Dermis blood vessel endothelial cell (primary cell): Measurements from ENCODE around the gene PPIP5K1. TPM values are rescaled to one million over a fixed set of nuclear protein-coding genes. Genes with fewer than 3 reads are reported as not detected.

Experiments used
- DNase-seq: peaks from one replicate; pipeline ENCODE4 v3.0.0; 2010
- total RNA-seq: library from RNA; depleted of rRNA; stranded (reverse); fragments of >200 nt; gene quantifications from 2 replicates; pipeline ENCODE4 v1.2.3, GENCODE V29; 2014

PPIP5K1 gene
- total RNA-seq, 1 donor from 2014 or later = 8.8 TPM

DNA sequence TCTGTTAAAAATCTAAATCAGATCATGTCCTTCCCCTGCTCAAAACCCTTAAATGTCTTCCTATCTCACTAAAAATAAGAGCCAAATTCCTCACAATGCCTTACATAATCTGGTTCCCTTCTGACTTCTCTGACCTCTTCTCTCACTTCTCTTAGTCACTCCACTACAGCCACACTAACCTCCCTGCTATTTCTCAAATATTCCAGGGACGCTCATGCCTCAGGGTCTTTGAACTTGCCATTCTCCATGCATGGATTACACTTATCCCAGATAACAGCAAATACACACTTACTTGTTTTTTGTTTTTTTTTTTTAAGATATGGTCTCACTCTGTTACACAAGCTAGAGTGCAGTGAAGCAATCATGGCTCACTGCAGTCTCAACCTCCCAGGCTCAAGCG is 105.6 kb downstream of the PPIP5K1 start:
- DNase-seq = no peak

Other genes starting within 250 kb of the PPIP5K1 start
- 19.9 and 31.3 TPM in 2 replicates for gene ZSCAN29, start 219.2 kb downstream of the PPIP5K1 start, total RNA-seq
- 15.3 and 15.7 TPM in 2 replicates for gene TUBGCP4, start 219.1 kb downstream of the PPIP5K1 start, total RNA-seq
- gene TP53BP1, start 97.1 kb downstream of the PPIP5K1 start, total RNA-seq = 62.6 and 76.5 TPM in 2 replicates
- gene MAP1A, start 72.6 kb downstream of the PPIP5K1 start, total RNA-seq = 0.33 and 0.34 TPM in 2 replicates
- gene CKMT1B, start 3.8 kb upstream of the PPIP5K1 start, total RNA-seq = not detected in 2 replicates
- 0.33 TPM in 1 of 2 replicates, not detected in the other for gene STRC, start 28.6 kb upstream of the PPIP5K1 start, total RNA-seq
- gene CATSPER2, start 58.6 kb upstream of the PPIP5K1 start, total RNA-seq = 0.17 and 0.33 TPM in 2 replicates
- not detected in 2 replicates for gene CKMT1A, start 103.7 kb upstream of the PPIP5K1 start, total RNA-seq
- gene PDIA3, start 156.2 kb upstream of the PPIP5K1 start, total RNA-seq = 155 and 423 TPM in 2 replicates
- gene ELL3, start 186.8 kb upstream of the PPIP5K1 start, total RNA-seq = 2.9 and 5.4 TPM in 2 replicates
- gene SERF2, start 202.1 kb upstream of the PPIP5K1 start, total RNA-seq = 787 and 1,230 TPM in 2 replicates
- gene SERINC4, start 210.0 kb upstream of the PPIP5K1 start, total RNA-seq = not detected in 2 replicates
- gene HYPK, start 210.4 kb upstream of the PPIP5K1 start, total RNA-seq = 2.9 and 4.6 TPM in 2 replicates
- gene MFAP1, start 234.5 kb upstream of the PPIP5K1 start, total RNA-seq = 36.1 and 41.1 TPM in 2 replicates
- 10.4 and 17.8 TPM in 2 replicates for gene WDR76, start 236.8 kb upstream of the PPIP5K1 start, total RNA-seq